H9 (cell line): ENCODE results near the gene FCRL3. TPM values are rescaled to one million over a fixed set of nuclear protein-coding genes. Genes with fewer than 3 reads are reported as not detected.

Experiments
- DNase-seq: peaks from one replicate; pipeline ENCODE4 v3.0.0-alpha.2; 2017
- H2AFZ ChIP-seq: one replicate; pipeline ENCODE4 v1.6.1; 2013; ENCODE audit warnings: mild to moderate bottlenecking, low read length, control low read depth, moderate library complexity
- H2AK5ac ChIP-seq: 2 replicates; pipeline ENCODE4 v1.6.1; 2013; ENCODE audit warnings: low read length, control low read depth, mixed read lengths; ENCODE audit not compliant: insufficient read length
- H2BK120ac ChIP-seq: one replicate; pipeline ENCODE4 v1.6.1; 2013; ENCODE audit warnings: low read depth, mild to moderate bottlenecking, low read length, control low read depth, inconsistent platforms; ENCODE audit not compliant: poor library complexity, severe bottlenecking
- H2BK12ac ChIP-seq: 2 replicates; pipeline ENCODE4 v1.6.1; 2013; ENCODE audit warnings: low read length, control low read depth, mixed read lengths, low read depth; ENCODE audit not compliant: insufficient read length
- H2BK15ac ChIP-seq: 2 replicates; pipeline ENCODE4 v1.6.1; 2013; ENCODE audit warnings: low read depth, low read length, control low read depth
- H2BK20ac ChIP-seq: one replicate; pipeline ENCODE4 v1.6.1; 2013; ENCODE audit warnings: low read depth, mild to moderate bottlenecking, low read length, control low read depth, inconsistent platforms; ENCODE audit not compliant: poor library complexity, severe bottlenecking
- H2BK5ac ChIP-seq: 2 replicates; pipeline ENCODE4 v1.6.1; 2013; ENCODE audit warnings: low read length, control low read depth, mixed read lengths; ENCODE audit not compliant: insufficient read length
- H3K14ac ChIP-seq: 2 replicates; pipeline ENCODE4 v1.6.1; 2013; ENCODE audit warnings: low read length, control low read depth; ENCODE audit not compliant: insufficient read depth
- H3K18ac ChIP-seq: 2 replicates; pipeline ENCODE4 v1.6.1; 2013; ENCODE audit warnings: low read depth, mild to moderate bottlenecking, mixed read lengths, low read length, control low read depth; ENCODE audit not compliant: insufficient read length
- H3K23ac ChIP-seq: 2 replicates; pipeline ENCODE4 v1.6.1; 2013; ENCODE audit warnings: low read length, control low read depth, mixed read lengths, low read depth; ENCODE audit not compliant: insufficient read length
- H3K23me2 ChIP-seq: 2 replicates; pipeline ENCODE4 v1.6.1; 2013; ENCODE audit warnings: low read depth, mild to moderate bottlenecking, mixed read lengths, low read length, control low read depth; ENCODE audit not compliant: insufficient read length, poor library complexity, severe bottlenecking
- H3K27ac ChIP-seq: 2 replicates; pipeline ENCODE4 v1.5.1; 2013; ENCODE audit warnings: low read length, control low read depth, mixed read lengths, low read depth; ENCODE audit not compliant: insufficient read length
- H3K27me3 ChIP-seq: 2 replicates; pipeline ENCODE4 v1.6.1; 2013; ENCODE audit warnings: low read length, control low read depth, inconsistent platforms; ENCODE audit not compliant: insufficient read depth
- H3K4ac ChIP-seq: 2 replicates; pipeline ENCODE4 v1.6.1; 2013; ENCODE audit warnings: low read depth, mild to moderate bottlenecking, control low read depth, inconsistent platforms, low read length, moderate library complexity
- H3K4me1 ChIP-seq: 2 replicates; pipeline ENCODE4 v1.6.1; 2013; ENCODE audit warnings: low read length, control low read depth, inconsistent platforms; ENCODE audit not compliant: insufficient read depth
- H3K4me2 ChIP-seq: 2 replicates; pipeline ENCODE4 v1.6.1; 2013; ENCODE audit warnings: low read length, control low read depth, mixed read lengths; ENCODE audit not compliant: insufficient read length, insufficient read depth
- H3K56ac ChIP-seq: 2 replicates; pipeline ENCODE4 v1.6.1; 2013; ENCODE audit warnings: low read depth, mild to moderate bottlenecking, mixed read lengths, low read length, control low read depth; ENCODE audit not compliant: insufficient read length
- H3K79me1 ChIP-seq: 2 replicates; pipeline ENCODE4 v1.6.1; 2013; ENCODE audit warnings: low read depth, mild to moderate bottlenecking, moderate library complexity, low read length, control low read depth, inconsistent platforms; ENCODE audit not compliant: insufficient read depth, poor library complexity, severe bottlenecking
- H3K79me2 ChIP-seq: 2 replicates; pipeline ENCODE4 v1.6.1; 2013; ENCODE audit warnings: low read length, control low read depth, inconsistent platforms; ENCODE audit not compliant: insufficient read depth
- H3K9ac ChIP-seq: 2 replicates; pipeline ENCODE4 v1.6.1; 2013; ENCODE audit warnings: low read length, control low read depth, mixed read lengths; ENCODE audit not compliant: insufficient read length; ENCODE audit errors: extremely low read depth
- H3K9me3 ChIP-seq: one replicate; pipeline ENCODE4 v1.6.1; 2013; ENCODE audit warnings: low read depth, low read length, inconsistent platforms; ENCODE audit not compliant: control insufficient read depth
- H3T11ph ChIP-seq: one replicate; pipeline ENCODE4 v1.6.1; 2013; ENCODE audit warnings: mild to moderate bottlenecking, low read length, control low read depth, inconsistent platforms
- H4K20me1 ChIP-seq: one replicate; pipeline ENCODE4 v1.6.1; 2013; ENCODE audit not compliant: control insufficient read depth, insufficient read length, insufficient read depth
- H4K5ac ChIP-seq: 2 replicates; pipeline ENCODE4 v1.6.1; 2013; ENCODE audit warnings: low read depth, mild to moderate bottlenecking, mixed read lengths, low read length, control low read depth; ENCODE audit not compliant: insufficient read length
- H4K8ac ChIP-seq: replicated peaks from 2 replicates; pipeline ENCODE4 v1.6.1; 2013; ENCODE audit warnings: low read length, control low read depth, mixed read lengths, low read depth; ENCODE audit not compliant: insufficient read length
- H4K91ac ChIP-seq: 2 replicates; pipeline ENCODE4 v1.6.1; 2013; ENCODE audit warnings: low read depth, mild to moderate bottlenecking, moderate library complexity, mixed read lengths, low read length, control low read depth; ENCODE audit not compliant: insufficient read length
- H3K27ac Mint-ChIP-seq, 3 experiments: 2 replicates in 2 of 3; 3 replicates in 1 of 3; pipeline ENCODE4 v1.8.0; 2020 to 2021; ENCODE audit warnings: mixed read lengths in 3 of 3, mild to moderate bottlenecking in 1 of 3, moderate library complexity in 1 of 3
- H3K27me3 Mint-ChIP-seq: 2 replicates; pipeline ENCODE4 v1.8.0; 2021; ENCODE audit warnings: low read depth, mild to moderate bottlenecking, moderate library complexity, mixed read lengths
- H3K36me3 Mint-ChIP-seq, 3 experiments: 2 replicates in 2 of 3; 3 replicates in 1 of 3; pipeline ENCODE4 v1.8.0; 2020 to 2021; ENCODE audit warnings: low read depth in 3 of 3, mixed read lengths in 3 of 3; ENCODE audit not compliant: insufficient read depth in 1 of 3
- H3K4me1 Mint-ChIP-seq, 2 experiments: 2 replicates each; pipeline ENCODE4 v1.8.0; 2020; ENCODE audit warnings: mixed read lengths in 2 of 2
- H3K4me3 Mint-ChIP-seq, 2 experiments: 2 replicates in 1 of 2; 3 replicates in 1 of 2; pipeline ENCODE4 v1.8.0; 2020 to 2021; ENCODE audit warnings: mild to moderate bottlenecking in 2 of 2, mixed read lengths in 2 of 2, moderate library complexity in 1 of 2
- H3K9me3 Mint-ChIP-seq, 2 experiments: 2 replicates in 1 of 2; 3 replicates in 1 of 2; pipeline ENCODE4 v1.8.0; 2020; ENCODE audit warnings: mild to moderate bottlenecking in 2 of 2, mixed read lengths in 2 of 2, moderate library complexity in 1 of 2
- CTCF ChIP-seq: fragments of 200-600 bp; sonication (generic); conservative IDR thresholded peaks from 3 replicates; pipeline ENCODE4 v1.8.0; 2021; ENCODE audit warnings: antibody characterized with exemption, mild to moderate bottlenecking
- WGBS: extraction: QIAGEN DNeasy Blood & Tissue Kit; methylation state at CpG from one replicate; pipeline ENCODE4 v1.1.7; 2013; ENCODE audit warnings: missing lambda C conversion rate, low lambda C conversion rate, mixed read lengths; ENCODE audit not compliant: insufficient read length; ENCODE audit errors: extremely low coverage; 5-methylcytosine and 5-hydroxymethylcytosine counted together
- total RNA-seq: library from RNA; stranded (reverse); gene quantifications from 2 replicates; pipeline ENCODE4 v1.2.1, GENCODE V29; 2021

The FCRL3 gene
- total RNA-seq, 1 experiment from 2014 or later, result not detected

- H3K23me2 ChIP-seq, result no peaks in the 10 kb centered on the region
- no peaks in the 10 kb centered on the region for H3K79me2 ChIP-seq
- no peak overlapping the region for H3K4ac ChIP-seq
- H3K56ac ChIP-seq, result no peak overlapping the region
- no peak overlapping the region for H3K18ac ChIP-seq
- no peak overlapping the region for H3K27ac ChIP-seq
- no peaks in the 10 kb centered on the region for H3K4me1 ChIP-seq
- Mint-ChIP-seq H3K27me3 (peaks cover 3% of the 10 kb centered on the region; the same call in 1 of the 2 replicates), H3K27ac (no peak overlapping the region), H3K9me3 (peaks cover 27 to 33% of the 10 kb centered on the region in 2 experiments), H3K4me3 (no peak overlapping the region), H3K36me3 (peaks cover 8 to 24% (median 18%) of the 10 kb centered on the region in 3 experiments; a peak in 6 of 7 replicates), H3K4me1 (0 out of 4 replicates have a peak, but pooled peaks cover 0 to 2% of the 10 kb centered on the region in 2 experiments)
- no CpG with 5 or more reads among the region's 2 CpGs for WGBS
- H2BK20ac ChIP-seq, result no peak overlapping the region
- H3K23ac ChIP-seq, result no peak overlapping the region
- peaks cover 23% of the 10 kb centered on the region for H3K9me3 ChIP-seq
- no peak overlapping the region for H3K14ac ChIP-seq
- no peaks in the 10 kb centered on the region for H3K79me1 ChIP-seq
- H4K20me1 ChIP-seq, result no peaks in the 10 kb centered on the region
- H3K9ac ChIP-seq, result no peak overlapping the region
- no peak overlapping the region for H3T11ph ChIP-seq
- no peak overlapping the region for H2AK5ac ChIP-seq
- H3K4me2 ChIP-seq, result no peak overlapping the region
- H4K91ac ChIP-seq, result no peak overlapping the region
- DNase-seq, result no peak
- no peak overlapping the region for H2BK15ac ChIP-seq
- no peak overlapping the region for H2BK12ac ChIP-seq
- H4K5ac ChIP-seq, result no peak overlapping the region
- no peak overlapping the region for H2BK5ac ChIP-seq
- no peak overlapping the region for H2AFZ ChIP-seq
- H2BK120ac ChIP-seq, result no peak overlapping the region
- H3K27me3 ChIP-seq, result no peaks in the 10 kb centered on the region
- TF ChIP-seq CTCF, result no peak
- H4K8ac ChIP-seq, result no peak overlapping the region
These were observed 24.1 kb upstream of the FCRL3 start for GRCh38 chr1:157724537-157725220.
